GM12878 (cell line): Measurements from ENCODE around the gene RDM1. TPM values are rescaled to one million over a fixed set of nuclear protein-coding genes. Genes with fewer than 3 reads are reported as not detected.

Experiments used
- ATAC-seq: fragments of 200-7000 bp; cut with Tn5 transposase; 3 replicates; pipeline ENCODE4 v1.9.1; 2020; ENCODE audit warnings: mild to moderate bottlenecking, moderate library complexity
- Bru-seq: library from RNA; stranded (reverse); fragments of 400-500 nt; gene quantifications from one replicate; lab custom pipeline; 2021; lab: Mats Ljungman, UMichigan
- BruChase-seq, 2 experiments: library from RNA; stranded (reverse); fragments of 400-500 nt; gene quantifications; one replicate each; lab custom pipeline; 2021; lab: Mats Ljungman, UMichigan
- BruUV-seq: library from RNA; stranded (reverse); fragments of 400-500 nt; replicated peaks from 2 replicates; lab custom pipeline; 2021; lab: Mats Ljungman, UMichigan
- CTCF ChIA-PET: fragments of 300-600 bp; sonication (Branson Sonifier 250); formaldehyde crosslinking; extraction: SDS; loops from one replicate; lab custom pipeline; 2021; ENCODE audit warnings: inconsistent platforms; lab: Yijun Ruan, JAX
- POLR2A ChIA-PET: fragments of 350-600 bp; formaldehyde crosslinking; extraction: SDS; loops from one replicate; lab custom pipeline; 2021; ENCODE audit warnings: inconsistent platforms; lab: Charles Lee
- RAD21 ChIA-PET: fragments of 300-600 bp; sonication (Branson Sonifier 250); formaldehyde crosslinking; loops from one replicate; lab custom pipeline; 2023; ENCODE audit warnings: antibody characterized with exemption; ENCODE audit not compliant: unreplicated experiment; lab: Charles Lee
- SMC1A ChIA-PET: fragments of 300-600 bp; sonication (Branson Sonifier 250); formaldehyde crosslinking; loops from one replicate; lab custom pipeline; 2023; ENCODE audit not compliant: unreplicated experiment, uncharacterized antibody; lab: Charles Lee
- DNase-seq: peaks from one replicate; pipeline ENCODE4 v3.0.0-alpha.2; 2011; ENCODE audit warnings: low read depth, low spot score
- FAIRE-seq: peaks from 3 replicates; lab custom pipeline; 2011; peaks lifted over from hg19 to GRCh38; lab: Jason Lieb, UNC
- H2AFZ ChIP-seq: 2 replicates; pipeline ENCODE4 v1.6.0; 2011; ENCODE audit warnings: low read depth, low read length, control low read depth; ENCODE audit not compliant: control insufficient read depth
- H3K27ac ChIP-seq: 2 replicates; pipeline ENCODE4 v1.5.1; 2011; ENCODE audit warnings: control low read depth; ENCODE audit not compliant: control insufficient read depth, insufficient read depth
- H3K27me3 ChIP-seq, 2 experiments: replicated peaks in 1 of 2; 2 replicates each; pipeline versions ENCODE4 v1.6.0 to v1.6.1; 2011; ENCODE audit warnings: low read length in 1 of 2; ENCODE audit not compliant: control insufficient read depth in 2 of 2, insufficient read depth in 2 of 2
- H3K36me3 ChIP-seq, 2 experiments: 2 replicates each; pipeline ENCODE4 v1.5.1; 2011; ENCODE audit warnings: low read length in 1 of 2; ENCODE audit not compliant: control insufficient read depth in 2 of 2, insufficient read depth in 2 of 2
- H3K4me1 ChIP-seq: 2 replicates; pipeline ENCODE4 v1.6.1; 2011; ENCODE audit warnings: mild to moderate bottlenecking, low read length, moderate library complexity, mixed read lengths; ENCODE audit not compliant: control insufficient read depth, insufficient read depth
- H3K4me2 ChIP-seq: 2 replicates; pipeline ENCODE4 v1.6.0; 2011; ENCODE audit warnings: control low read depth; ENCODE audit not compliant: control insufficient read depth, insufficient read depth
- H3K4me3 ChIP-seq: fragments of 200-600 bp; sonication (generic); 2 replicates; pipeline ENCODE4 v1.5.1; 2016
- H3K79me2 ChIP-seq: 2 replicates; pipeline ENCODE4 v1.6.0; 2011; ENCODE audit warnings: low read length; ENCODE audit not compliant: control insufficient read depth, insufficient read depth
- H3K9ac ChIP-seq: 2 replicates; pipeline ENCODE4 v1.8.0; 2011; ENCODE audit warnings: low read length, control low read depth, mixed read lengths; ENCODE audit not compliant: control insufficient read depth, insufficient read depth
- H3K9me3 ChIP-seq: replicated peaks from 3 replicates; pipeline ENCODE4 v1.5.1; 2011; ENCODE audit warnings: mild to moderate bottlenecking, low read length; ENCODE audit not compliant: control insufficient read depth, insufficient read depth
- H4K20me1 ChIP-seq: 2 replicates; pipeline ENCODE4 v1.6.0; 2011; ENCODE audit not compliant: control insufficient read depth, insufficient read depth
- BCL11A ChIP-seq: IDR thresholded peaks from 2 replicates; pipeline ENCODE4 v1.6.1; 2011; ENCODE audit warnings: low read depth, low read length
- DPF2 ChIP-seq: fragments of 450-650 bp; IDR thresholded peaks from 2 replicates; pipeline ENCODE4 v1.6.1; 2017; ENCODE audit warnings: mild to moderate bottlenecking
- HDGF ChIP-seq: fragments of 450-650 bp; IDR thresholded peaks from 2 replicates; pipeline ENCODE4 v1.6.1; 2016; ENCODE audit warnings: antibody characterized with exemption
- KLF5 ChIP-seq: fragments of 450-650 bp; IDR thresholded peaks from 2 replicates; pipeline ENCODE4 v1.6.1; 2014; ENCODE audit warnings: mild to moderate bottlenecking; ENCODE audit not compliant: partially characterized antibody
- NR2C1 ChIP-seq: fragments of 450-650 bp; IDR thresholded peaks from 2 replicates; pipeline ENCODE4 v1.6.1; 2017; ENCODE audit warnings: antibody characterized with exemption, mild to moderate bottlenecking, moderate library complexity
- NR2C2 ChIP-seq: IDR thresholded peaks from 2 replicates; pipeline ENCODE4 v1.6.1; 2011; ENCODE audit warnings: borderline replicate concordance, low read depth; ENCODE audit not compliant: control insufficient read depth, insufficient read length
- PML ChIP-seq: IDR thresholded peaks from 2 replicates; pipeline ENCODE4 v1.6.1; 2012; ENCODE audit warnings: low read length, inconsistent platforms
- WGBS: methylation state at CpG from one replicate; pipeline ENCODE4 v1.1.6; 2016; ENCODE audit warnings: low lambda C conversion rate; ENCODE audit not compliant: insufficient replicate concordance, insufficient coverage; ENCODE audit errors: missing lambda C conversion rate; 5-methylcytosine and 5-hydroxymethylcytosine counted together
- in situ Hi-C: fragments of 300-500 bp; cut with MboI; formaldehyde crosslinking; loops from 9 replicates; pipeline ENCODE4 v1.14.3; 2018; ENCODE audit warnings: mixed read lengths
- intact Hi-C: fragments of 100-400 bp; cut with micrococcal nuclease; formaldehyde crosslinking; loops from one replicate; pipeline ENCODE4 v1.14.2; 2022; ENCODE audit not compliant: unreplicated experiment
- long read RNA-seq, 2 experiments: library from polyadenylated mRNA; unstranded; transcript quantifications; one replicate each; pipeline ENCODE4 v2.0.0, GENCODE V29; 2019 to 2020
- polyA minus RNA-seq, 3 experiments: library from RNA; depleted of rRNA, polyadenylated mRNA; stranded (reverse); fragments of >200 nt; gene quantifications; 2 replicates each; pipeline ENCODE4 v1.2.3, GENCODE V29; 2011
- polyA plus RNA-seq, 11 experiments: library from polyadenylated mRNA; depleted of rRNA in 4 of 11; unstranded in 6 of 11; stranded (reverse) in 5 of 11; fragments of >200 nt; fragmentation: Nextera tagmentation in 4 of 11; fragmentation: Illumina TruSeq in 1 of 11; extraction: Ambion mirVana in 4 of 11; extraction: Trizol in 1 of 11; gene quantifications; 1 replicate in 1 of 11; 2 replicates in 10 of 11; pipeline versions ENCODE4 v1.2.1 to v1.2.3, GENCODE V29; 2011 to 2016; ENCODE audit warnings: inconsistent platforms in 2 of 11, missing spikeins in 2 of 11, low read depth in 1 of 11
- total RNA-seq, 4 experiments: library from RNA; depleted of rRNA in 3 of 4; stranded (reverse); fragments of >200 nt in 3 of 4; fragmentation: Illumina TruSeq in 1 of 4; extraction: Trizol in 1 of 4; gene quantifications; 2 replicates each; pipeline versions ENCODE4 v1.2.1 to v1.2.3, GENCODE V29; 2013 to 2021
- TF ChIP-seq, protein P1 (sequence below): fragments of 450-650 bp; IDR thresholded peaks from 2 replicates; pipeline ENCODE4 v1.6.1; 2016; ENCODE audit warnings: mild to moderate bottlenecking
- TF ChIP-seq, protein P2 (sequence below): IDR thresholded peaks from 2 replicates; pipeline ENCODE4 v1.6.1; 2012; ENCODE audit warnings: low read depth, low read length, improper control_type of control experiment
- TF ChIP-seq, protein P3 (sequence below), 3 experiments: IDR thresholded peaks in 2 of 3; conservative IDR thresholded peaks in 1 of 3; 2 replicates each; pipeline ENCODE4 v1.5.1; 2011; ENCODE audit warnings: low read depth in 3 of 3, low read length in 3 of 3, mild to moderate bottlenecking in 3 of 3, control low read depth in 2 of 3, moderate library complexity in 2 of 3, inconsistent platforms in 1 of 3, mixed read lengths in 1 of 3; ENCODE audit not compliant: control insufficient read depth in 2 of 3, insufficient read depth in 1 of 3; ENCODE audit errors: extremely low read depth in 1 of 3
- TF ChIP-seq, protein P4 (sequence below): IDR thresholded peaks from 2 replicates; pipeline ENCODE4 v1.6.1; 2012; ENCODE audit warnings: low read depth, low read length, improper control_type of control experiment

RDM1 gene, protein sequence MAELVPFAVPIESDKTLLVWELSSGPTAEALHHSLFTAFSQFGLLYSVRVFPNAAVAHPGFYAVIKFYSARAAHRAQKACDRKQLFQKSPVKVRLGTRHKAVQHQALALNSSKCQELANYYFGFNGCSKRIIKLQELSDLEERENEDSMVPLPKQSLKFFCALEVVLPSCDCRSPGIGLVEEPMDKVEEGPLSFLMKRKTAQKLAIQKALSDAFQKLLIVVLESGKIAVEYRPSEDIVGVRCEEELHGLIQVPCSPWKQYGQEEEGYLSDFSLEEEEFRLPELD
- 7.0 and 7.8 TPM in 2 replicates for total RNA-seq (2013; cell fraction: nucleolus; rRNA removed)
- total RNA-seq (2014; rRNA removed) (5.7 and 8.8 TPM in 2 replicates), total RNA-seq (2014; rRNA removed; fragmentation: Illumina TruSeq; extraction: Trizol) (5.9 and 8.1 TPM in 2 replicates), total RNA-seq (2021) (9.7 and 12.1 TPM in 2 replicates), polyA plus RNA-seq (2011; rRNA removed) (18.4 and 21.8 TPM in 2 replicates), polyA plus RNA-seq (2014; fragmentation: Illumina TruSeq; extraction: Trizol) (9.6 and 11.1 TPM in 2 replicates), polyA plus RNA-seq (2014; fragmentation: Nextera tagmentation; extraction: Ambion mirVana) (10 to 100 TPM; 12.0 to 15.9 TPM), polyA plus RNA-seq (2014; rRNA removed) (6.2 and 8.2 TPM in 2 replicates), polyA plus RNA-seq (2016; fragmentation: Nextera tagmentation; extraction: Ambion mirVana) (10 to 100 TPM; 11.7 to 16.0 TPM), polyA minus RNA-seq (2011; rRNA and poly(A)+ RNA removed) (6.9 and 9.1 TPM in 2 replicates), Bru-seq, nascent RNA (percentile 47 among the genes with signal in this experiment), BruChase-seq, experiment 1, labeled RNA remaining after a 6-hour chase (percentile 39 among the genes with signal in this experiment), BruChase-seq, experiment 2, labeled RNA remaining after a 2-hour chase (percentile 39 among the genes with signal in this experiment)
- polyA plus RNA-seq (2011; ENCODE audit: low read depth) = 3.5 TPM
- 13.6 and 14.1 TPM in 2 replicates for polyA plus RNA-seq (2011; cell fraction: cytosol; rRNA removed)
- polyA plus RNA-seq (2011; cell fraction: nucleus; rRNA removed) = 23.8 and 26.1 TPM in 2 replicates
- polyA plus RNA-seq (2012) = 3.9 and 6.2 TPM in 2 replicates
- polyA minus RNA-seq (2011; cell fraction: cytosol; rRNA and poly(A)+ RNA removed) = 3.2 and 4.0 TPM in 2 replicates
- polyA minus RNA-seq (2011; cell fraction: nucleus; rRNA and poly(A)+ RNA removed) = 7.0 and 10.0 TPM in 2 replicates
- long read RNA-seq, experiment 1, partial matches to known transcripts = 0 of 4 reads
- long read RNA-seq, experiment 1, other reads (novel, unspliced or antisense) = 2 of 4 reads
- long read RNA-seq, experiment 2, transcript RDM1-216 (5 exons, 779 nt) = minor isoform, 5 of 37 reads
- long read RNA-seq, experiment 2, transcript RDM1-228 (7 exons, 1,177 nt) = major isoform, 17 of 37 reads
- long read RNA-seq, experiment 2, partial matches to known transcripts = 3 of 37 reads
- long read RNA-seq, experiment 2, other reads (novel, unspliced or antisense) = 3 of 37 reads

DNA sequence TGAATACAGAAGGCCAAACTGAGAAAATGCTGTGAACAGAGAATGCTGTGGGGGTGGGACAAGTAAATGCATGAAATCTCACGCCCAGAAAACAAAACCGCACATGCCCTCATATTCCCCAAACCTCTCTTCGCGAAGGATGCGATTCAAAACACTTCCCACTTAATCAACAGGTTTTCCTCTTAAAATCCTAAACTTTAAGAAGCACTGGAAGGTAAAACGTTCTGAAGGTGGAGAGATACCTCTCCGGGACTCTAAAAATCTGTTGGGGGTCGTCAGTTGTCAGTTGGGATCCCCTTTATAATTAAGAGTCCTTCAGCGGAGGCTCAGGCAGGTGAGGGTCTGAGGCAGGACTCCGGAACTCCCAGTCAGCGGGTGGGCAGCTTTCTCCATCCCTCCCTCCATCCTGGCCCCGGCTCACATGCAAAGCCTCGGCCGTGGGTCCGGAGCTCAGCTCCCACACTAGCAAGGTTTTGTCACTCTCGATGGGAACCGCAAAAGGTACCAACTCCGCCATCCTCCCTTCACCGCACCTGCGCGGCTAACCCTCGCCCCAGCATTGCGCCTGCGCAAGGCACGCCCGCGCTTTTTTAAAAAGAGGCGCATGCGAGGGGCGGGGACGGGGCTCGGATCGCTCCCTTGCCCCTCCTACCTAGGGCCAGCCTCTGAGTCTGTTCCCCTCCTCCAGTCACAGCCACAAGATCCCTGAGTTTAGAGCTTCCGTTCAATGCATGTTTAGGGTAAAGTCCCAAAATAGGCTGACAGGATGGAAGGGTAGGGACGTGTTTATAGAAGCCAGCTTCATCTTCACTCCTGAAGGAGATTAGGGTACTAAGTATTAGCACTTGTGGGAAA is at the start of gene RDM1:
Gene RDM1 (minus strand): TSS at position 563 of the 855 bp plus-strand sequence. CDS start 46 bp downstream, at position 517.
- CTCF ChIA-PET = interaction anchor here (0.7 to 4.3 kb wide), 14 partner anchors 7 to 219 kb away, joined by 3 to 35 read pairs (median 4); no protein-coding TSS in a partner anchor
- H3K9ac ChIP-seq = peak within 1 kb of the TSS; percentile 19; the same call in 1 of the 2 replicates
- intact Hi-C loops (loop anchor here (5.0 kb wide), 1 partner anchor 83 kb away; no protein-coding TSS in a partner anchor), in situ Hi-C loops (no loop called here)
- SMC1A ChIA-PET = interaction anchor here (1.0 to 4.5 kb wide), 15 partner anchors 9 to 81 kb away, joined by 3 to 33 read pairs (median 4); partner anchors contain the start of genes CCL5 and LYZL6
- ATAC-seq = peak; percentile 98
- peak within 1 kb of the TSS; percentile 62 for H3K4me3 ChIP-seq
- peak; percentile 53 for DNase-seq
- H2AFZ ChIP-seq = peak within 1 kb of the TSS; percentile 92
- TSS peak; percentile 94 for BruUV-seq
- RAD21 ChIA-PET = interaction anchor here (0.6 to 2.3 kb wide), 12 partner anchors 9 to 219 kb away, joined by 3 to 15 read pairs (median 3); partner anchors contain the start of genes CCL5 and TAF15
- 2% methylated on average over 34 of the region's 35 CpGs for WGBS
- H3K4me2 ChIP-seq = peak within 1 kb of the TSS; percentile 75
- H3K79me2 ChIP-seq = no peaks in the 10 kb centered on the region
- FAIRE-seq = no peak
- no peaks in the 10 kb centered on the region for H3K9me3 ChIP-seq
- no peaks in the 10 kb centered on the region for H4K20me1 ChIP-seq
- peak within 1 kb of the TSS; percentile 51 for H3K27ac ChIP-seq
- POLR2A ChIA-PET = interaction anchor here (1.1 to 1.4 kb wide), 3 partner anchors 12 to 204 kb away, joined by 4 to 5 read pairs (median 4); no protein-coding TSS in a partner anchor
- H3K36me3 ChIP-seq = no peaks in the 10 kb centered on the region
- no peaks in the 10 kb centered on the region for H3K27me3 ChIP-seq
- H3K4me1 ChIP-seq = peaks cover 5% of the 10 kb centered on the region; the same call in 1 of the 2 replicates
- TF ChIP-seq, protein P1, sequence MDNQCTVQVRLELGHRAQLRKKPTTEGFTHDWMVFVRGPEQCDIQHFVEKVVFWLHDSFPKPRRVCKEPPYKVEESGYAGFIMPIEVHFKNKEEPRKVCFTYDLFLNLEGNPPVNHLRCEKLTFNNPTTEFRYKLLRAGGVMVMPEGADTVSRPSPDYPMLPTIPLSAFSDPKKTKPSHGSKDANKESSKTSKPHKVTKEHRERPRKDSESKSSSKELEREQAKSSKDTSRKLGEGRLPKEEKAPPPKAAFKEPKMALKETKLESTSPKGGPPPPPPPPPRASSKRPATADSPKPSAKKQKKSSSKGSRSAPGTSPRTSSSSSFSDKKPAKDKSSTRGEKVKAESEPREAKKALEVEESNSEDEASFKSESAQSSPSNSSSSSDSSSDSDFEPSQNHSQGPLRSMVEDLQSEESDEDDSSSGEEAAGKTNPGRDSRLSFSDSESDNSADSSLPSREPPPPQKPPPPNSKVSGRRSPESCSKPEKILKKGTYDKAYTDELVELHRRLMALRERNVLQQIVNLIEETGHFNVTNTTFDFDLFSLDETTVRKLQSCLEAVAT = 0 out of 2 replicates have a peak, but pooled peaks have one; percentile 22
- TF ChIP-seq BCL11A (no peak), KLF5 (no peak), PML (no peak), HDGF (peak; percentile 43; the same call in 1 of the 2 replicates), NR2C2 (no peak), NR2C1 (no peak), DPF2 (0 out of 2 replicates have a peak, but pooled peaks have one; percentile 18)
- TF ChIP-seq, protein P2, sequence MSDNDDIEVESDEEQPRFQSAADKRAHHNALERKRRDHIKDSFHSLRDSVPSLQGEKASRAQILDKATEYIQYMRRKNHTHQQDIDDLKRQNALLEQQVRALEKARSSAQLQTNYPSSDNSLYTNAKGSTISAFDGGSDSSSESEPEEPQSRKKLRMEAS = peak; percentile 79
- TF ChIP-seq, protein P3, sequence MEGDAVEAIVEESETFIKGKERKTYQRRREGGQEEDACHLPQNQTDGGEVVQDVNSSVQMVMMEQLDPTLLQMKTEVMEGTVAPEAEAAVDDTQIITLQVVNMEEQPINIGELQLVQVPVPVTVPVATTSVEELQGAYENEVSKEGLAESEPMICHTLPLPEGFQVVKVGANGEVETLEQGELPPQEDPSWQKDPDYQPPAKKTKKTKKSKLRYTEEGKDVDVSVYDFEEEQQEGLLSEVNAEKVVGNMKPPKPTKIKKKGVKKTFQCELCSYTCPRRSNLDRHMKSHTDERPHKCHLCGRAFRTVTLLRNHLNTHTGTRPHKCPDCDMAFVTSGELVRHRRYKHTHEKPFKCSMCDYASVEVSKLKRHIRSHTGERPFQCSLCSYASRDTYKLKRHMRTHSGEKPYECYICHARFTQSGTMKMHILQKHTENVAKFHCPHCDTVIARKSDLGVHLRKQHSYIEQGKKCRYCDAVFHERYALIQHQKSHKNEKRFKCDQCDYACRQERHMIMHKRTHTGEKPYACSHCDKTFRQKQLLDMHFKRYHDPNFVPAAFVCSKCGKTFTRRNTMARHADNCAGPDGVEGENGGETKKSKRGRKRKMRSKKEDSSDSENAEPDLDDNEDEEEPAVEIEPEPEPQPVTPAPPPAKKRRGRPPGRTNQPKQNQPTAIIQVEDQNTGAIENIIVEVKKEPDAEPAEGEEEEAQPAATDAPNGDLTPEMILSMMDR (IDR thresholded peaks at IDR 0.05 in 2 of 3, conservative IDR thresholded peaks at IDR 0.05 in 1 of 3; ENCODE audit: control insufficient read depth in 2 of 3, extremely low read depth in 1 of 3, insufficient read depth in 1 of 3, low read depth in 3 of 3, low read length in 3 of 3) = no peak
- TF ChIP-seq, protein P4, sequence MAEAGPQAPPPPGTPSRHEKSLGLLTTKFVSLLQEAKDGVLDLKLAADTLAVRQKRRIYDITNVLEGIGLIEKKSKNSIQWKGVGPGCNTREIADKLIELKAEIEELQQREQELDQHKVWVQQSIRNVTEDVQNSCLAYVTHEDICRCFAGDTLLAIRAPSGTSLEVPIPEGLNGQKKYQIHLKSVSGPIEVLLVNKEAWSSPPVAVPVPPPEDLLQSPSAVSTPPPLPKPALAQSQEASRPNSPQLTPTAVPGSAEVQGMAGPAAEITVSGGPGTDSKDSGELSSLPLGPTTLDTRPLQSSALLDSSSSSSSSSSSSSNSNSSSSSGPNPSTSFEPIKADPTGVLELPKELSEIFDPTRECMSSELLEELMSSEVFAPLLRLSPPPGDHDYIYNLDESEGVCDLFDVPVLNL = peak; percentile 96
